ENCODE data around the gene CDH13.

Gene CDH13

GRCh38 chr16:83470416-83470815 is 843.6 kb downstream of the CDH13 start:
- H3K4me3 ChIP-seq (ENCODE audit: low read depth, low read length) = no peak overlapping the region
- TF ChIP-seq CTCF (IDR thresholded peaks at IDR 0.05; ENCODE audit: low read depth, low read length) = no peak

- TF ChIP-seq CTCF (IDR thresholded peaks at IDR 0.05; ENCODE audit: low read depth, low read length) = no peak
- H3K4me3 ChIP-seq (ENCODE audit: low read depth, low read length) = no peak overlapping the region
Observed at GRCh38 chr16:83472776-83473501, 846.2 kb downstream of the CDH13 start.

GRCh38 chr16:83473926-83474650 is 847.3 kb downstream of the CDH13 start:
- no peak overlapping the region for H3K4me3 ChIP-seq (ENCODE audit: low read depth, low read length)
- no peak for TF ChIP-seq CTCF (IDR thresholded peaks at IDR 0.05; ENCODE audit: low read depth, low read length)

- no peak for TF ChIP-seq CTCF (IDR thresholded peaks at IDR 0.05; ENCODE audit: low read depth, low read length)
- no peak overlapping the region for H3K4me3 ChIP-seq (ENCODE audit: low read depth, low read length)
Observed at GRCh38 chr16:83475108-83475507, 848.3 kb downstream of the CDH13 start.

- H3K4me3 ChIP-seq (ENCODE audit: low read depth, low read length) = no peak overlapping the region
- TF ChIP-seq CTCF (IDR thresholded peaks at IDR 0.05; ENCODE audit: low read depth, low read length) = no peak
Observed at GRCh38 chr16:83481589-83481988, 854.8 kb downstream of the CDH13 start.

GRCh38 chr16:83482545-83483162 is 855.9 kb downstream of the CDH13 start:
- no peak for TF ChIP-seq CTCF (IDR thresholded peaks at IDR 0.05; ENCODE audit: low read depth, low read length)
- H3K4me3 ChIP-seq (ENCODE audit: low read depth, low read length) = no peak overlapping the region

- no peak overlapping the region for H3K4me3 ChIP-seq (ENCODE audit: low read depth, low read length)
- TF ChIP-seq CTCF (IDR thresholded peaks at IDR 0.05; ENCODE audit: low read depth, low read length) = no peak
Observed at GRCh38 chr16:83490073-83490472, 863.3 kb downstream of the CDH13 start.
